ENCODE results near the gene CTBP1. TPM values are rescaled to one million over a fixed set of nuclear protein-coding genes. Genes with fewer than 3 reads are reported as not detected.

CTBP1 gene
- total RNA-seq, 1 donor: 246 TPM

DNA sequence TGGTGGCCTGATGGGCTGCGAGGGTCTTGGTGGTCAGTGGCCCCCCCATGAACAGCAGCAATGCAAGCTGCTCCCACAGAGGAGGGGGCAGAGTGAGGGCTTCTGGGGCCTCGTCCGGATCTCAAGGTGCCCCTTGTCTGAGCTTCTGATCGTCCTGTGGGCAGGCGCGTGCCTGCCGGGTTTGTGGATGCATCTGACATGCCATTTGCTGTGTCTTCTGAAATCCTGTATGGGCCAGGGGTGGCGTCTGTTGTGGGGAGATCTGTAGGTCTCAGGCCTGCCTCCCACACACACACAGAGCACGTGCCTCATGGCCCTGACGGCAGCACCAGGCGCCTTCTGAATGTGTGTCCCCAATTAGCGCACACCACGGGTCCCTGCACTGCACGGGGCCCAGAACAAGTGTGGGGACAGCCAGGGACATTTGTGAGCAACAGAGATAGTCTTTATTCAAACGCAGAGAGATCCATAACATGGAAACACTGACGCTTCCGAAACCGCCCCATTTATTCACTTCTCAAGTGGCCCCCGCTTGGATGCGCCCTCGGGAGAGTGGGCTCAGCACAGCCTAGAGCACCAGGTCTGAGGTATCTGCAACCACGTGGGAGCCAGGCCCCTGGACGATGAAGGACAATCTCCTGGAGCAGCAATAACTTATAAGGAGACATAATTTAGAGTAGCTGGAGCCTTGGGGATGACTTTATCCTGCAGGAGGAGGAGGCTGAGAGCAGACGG lies 82.3 kb downstream of the CTBP1 start:
- H2AFZ ChIP-seq (ENCODE audit: low read length): no peak overlapping the region
- DNase-seq (ENCODE audit: insufficient read length, low spot score, missing footprints): no peak

DNA sequence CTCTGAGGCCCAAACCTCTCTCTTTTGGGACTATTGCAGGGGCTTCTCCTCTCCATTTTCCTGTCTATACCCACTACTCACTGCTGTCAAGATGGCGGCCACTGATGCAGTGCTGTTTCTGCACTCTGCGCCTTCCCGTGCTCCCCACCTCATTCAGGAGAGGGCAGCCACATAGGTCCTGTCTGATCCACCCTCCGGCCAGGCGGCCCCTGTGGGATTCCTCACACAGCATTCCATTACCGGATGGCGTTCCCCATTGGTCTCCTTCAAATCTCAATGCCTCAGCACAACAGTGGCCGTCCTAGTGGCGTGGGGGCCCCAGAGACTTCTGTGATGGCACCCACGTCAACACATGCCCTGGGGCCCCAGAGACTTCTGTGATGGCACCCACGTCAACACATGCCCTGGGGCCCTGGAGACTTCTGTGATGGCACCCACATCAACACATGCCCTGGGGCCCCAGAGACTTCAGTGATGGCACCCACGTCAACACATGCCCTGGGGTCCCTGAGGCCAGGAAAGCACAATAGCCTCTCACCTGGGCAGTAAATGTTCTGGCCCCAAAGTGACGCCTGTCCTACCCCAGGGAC lies 83.9 kb downstream of the CTBP1 start:
- Histone ChIP-seq H3K4me2 (ENCODE audit: insufficient read depth, low read length) (no peak overlapping the region), H3K4me3 (ENCODE audit: insufficient read depth, low read length) (no peak overlapping the region), H3K79me2 (ENCODE audit: insufficient read depth, low read length) (no peaks in the 10 kb centered on the region), H2AFZ (ENCODE audit: low read length) (no peak overlapping the region), H4K20me1 (ENCODE audit: insufficient read depth, low read length) (peaks cover 10% of the 10 kb centered on the region), H3K36me3 (ENCODE audit: insufficient read depth, low read length) (no peaks in the 10 kb centered on the region), H3K27me3 (ENCODE audit: insufficient read depth, low read length) (peaks cover 4% of the 10 kb centered on the region), H3K9me3 (ENCODE audit: low read depth, low read length) (no peaks in the 10 kb centered on the region), H3K27ac (ENCODE audit: low read depth, low read length) (no peak overlapping the region), H3K4me1 (ENCODE audit: insufficient read depth, low read length) (no peaks in the 10 kb centered on the region)
- peak; percentile 21 for DNase-seq (ENCODE audit: insufficient read length, low spot score, missing footprints)
- TF ChIP-seq, protein P1, sequence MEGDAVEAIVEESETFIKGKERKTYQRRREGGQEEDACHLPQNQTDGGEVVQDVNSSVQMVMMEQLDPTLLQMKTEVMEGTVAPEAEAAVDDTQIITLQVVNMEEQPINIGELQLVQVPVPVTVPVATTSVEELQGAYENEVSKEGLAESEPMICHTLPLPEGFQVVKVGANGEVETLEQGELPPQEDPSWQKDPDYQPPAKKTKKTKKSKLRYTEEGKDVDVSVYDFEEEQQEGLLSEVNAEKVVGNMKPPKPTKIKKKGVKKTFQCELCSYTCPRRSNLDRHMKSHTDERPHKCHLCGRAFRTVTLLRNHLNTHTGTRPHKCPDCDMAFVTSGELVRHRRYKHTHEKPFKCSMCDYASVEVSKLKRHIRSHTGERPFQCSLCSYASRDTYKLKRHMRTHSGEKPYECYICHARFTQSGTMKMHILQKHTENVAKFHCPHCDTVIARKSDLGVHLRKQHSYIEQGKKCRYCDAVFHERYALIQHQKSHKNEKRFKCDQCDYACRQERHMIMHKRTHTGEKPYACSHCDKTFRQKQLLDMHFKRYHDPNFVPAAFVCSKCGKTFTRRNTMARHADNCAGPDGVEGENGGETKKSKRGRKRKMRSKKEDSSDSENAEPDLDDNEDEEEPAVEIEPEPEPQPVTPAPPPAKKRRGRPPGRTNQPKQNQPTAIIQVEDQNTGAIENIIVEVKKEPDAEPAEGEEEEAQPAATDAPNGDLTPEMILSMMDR (IDR thresholded peaks at IDR 0.05; ENCODE audit: extremely low read depth, low read depth, low read length): no peak

More for the DNA sequence above, 82.3 kb downstream of the CTBP1 start:
- peaks cover 19% of the 10 kb centered on the region for H3K27me3 ChIP-seq (ENCODE audit: insufficient read depth, low read length)
- H3K79me2 ChIP-seq (ENCODE audit: insufficient read depth, low read length): no peaks in the 10 kb centered on the region
- H3K9me3 ChIP-seq (ENCODE audit: low read depth, low read length): no peaks in the 10 kb centered on the region
- TF ChIP-seq, protein P1 (IDR thresholded peaks at IDR 0.05; ENCODE audit: extremely low read depth, low read depth, low read length): no peak
- H3K4me1 ChIP-seq (ENCODE audit: insufficient read depth, low read length): no peaks in the 10 kb centered on the region
- peaks cover 10% of the 10 kb centered on the region for H4K20me1 ChIP-seq (ENCODE audit: insufficient read depth, low read length)
- no peak overlapping the region for H3K27ac ChIP-seq (ENCODE audit: low read depth, low read length)
- H3K36me3 ChIP-seq (ENCODE audit: insufficient read depth, low read length): no peaks in the 10 kb centered on the region
- peak overlapping the region; percentile 73 for H3K4me3 ChIP-seq (ENCODE audit: insufficient read depth, low read length)
- H3K4me2 ChIP-seq (ENCODE audit: insufficient read depth, low read length): peak overlapping the region; percentile 80

DNA sequence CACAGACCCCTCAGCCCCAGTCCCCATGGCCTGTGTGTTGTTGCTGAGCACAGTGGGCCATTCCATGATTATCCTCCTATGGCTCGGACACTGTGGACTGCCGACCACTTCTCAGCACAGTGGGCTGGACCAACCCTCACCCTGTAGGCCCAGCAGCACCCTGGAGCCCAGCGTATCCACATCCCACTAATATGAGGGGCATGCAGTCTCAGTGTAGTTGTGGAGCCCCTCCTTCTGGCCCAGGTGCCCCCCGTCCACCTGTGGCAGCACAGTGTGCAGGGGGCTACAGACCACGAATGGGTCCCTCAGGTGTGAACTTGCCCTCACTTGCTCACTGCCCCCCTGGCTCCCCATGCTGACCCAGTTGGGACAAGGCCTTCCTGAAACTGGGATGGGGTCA lies 84.5 kb downstream of the CTBP1 start:
- Histone ChIP-seq H2AFZ (ENCODE audit: low read length) (no peak overlapping the region), H3K4me2 (ENCODE audit: insufficient read depth, low read length) (no peak overlapping the region), H3K9me3 (ENCODE audit: low read depth, low read length) (no peaks in the 10 kb centered on the region), H3K27me3 (ENCODE audit: insufficient read depth, low read length) (no peaks in the 10 kb centered on the region), H3K4me3 (ENCODE audit: insufficient read depth, low read length) (no peak overlapping the region), H3K4me1 (ENCODE audit: insufficient read depth, low read length) (no peaks in the 10 kb centered on the region), H3K36me3 (ENCODE audit: insufficient read depth, low read length) (no peaks in the 10 kb centered on the region), H3K27ac (ENCODE audit: low read depth, low read length) (no peak overlapping the region), H4K20me1 (ENCODE audit: insufficient read depth, low read length) (peaks cover 9% of the 10 kb centered on the region), H3K79me2 (ENCODE audit: insufficient read depth, low read length) (no peaks in the 10 kb centered on the region)
- TF ChIP-seq, protein P1 (IDR thresholded peaks at IDR 0.05; ENCODE audit: extremely low read depth, low read depth, low read length): no peak
- DNase-seq (ENCODE audit: insufficient read length, low spot score, missing footprints): no peak

DNA sequence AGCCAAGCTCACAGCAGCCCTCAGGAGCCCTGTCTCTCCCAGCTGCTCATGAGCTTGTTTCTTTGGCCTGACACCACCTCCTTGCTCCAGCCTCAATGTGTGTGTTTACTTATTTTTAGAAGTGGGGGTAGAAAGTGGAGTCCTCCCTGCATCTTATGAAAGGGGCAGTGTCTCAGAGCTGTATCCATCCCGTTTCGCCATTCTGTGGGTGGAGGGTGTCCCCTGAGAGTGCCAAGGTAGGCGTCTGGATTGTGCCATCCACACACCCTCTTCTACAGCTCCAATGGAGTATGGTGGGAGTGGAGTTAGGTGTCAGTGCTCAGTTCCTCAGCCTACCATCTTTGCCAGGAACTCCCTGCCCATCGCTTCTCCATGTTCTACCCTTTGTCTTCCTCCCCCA lies 84.9 kb downstream of the CTBP1 start:
- H3K9me3 ChIP-seq (ENCODE audit: low read depth, low read length): no peaks in the 10 kb centered on the region
- H3K4me2 ChIP-seq (ENCODE audit: insufficient read depth, low read length): no peak overlapping the region
- no peaks in the 10 kb centered on the region for H3K4me1 ChIP-seq (ENCODE audit: insufficient read depth, low read length)
- peaks cover 6% of the 10 kb centered on the region for H4K20me1 ChIP-seq (ENCODE audit: insufficient read depth, low read length)
- no peak overlapping the region for H3K4me3 ChIP-seq (ENCODE audit: insufficient read depth, low read length)
- DNase-seq (ENCODE audit: insufficient read length, low spot score, missing footprints): peak; percentile 49
- TF ChIP-seq, protein P1 (IDR thresholded peaks at IDR 0.05; ENCODE audit: extremely low read depth, low read depth, low read length): no peak
- no peaks in the 10 kb centered on the region for H3K79me2 ChIP-seq (ENCODE audit: insufficient read depth, low read length)
- no peaks in the 10 kb centered on the region for H3K36me3 ChIP-seq (ENCODE audit: insufficient read depth, low read length)
- H3K27ac ChIP-seq (ENCODE audit: low read depth, low read length): no peak overlapping the region
- no peak overlapping the region for H2AFZ ChIP-seq (ENCODE audit: low read length)
- no peaks in the 10 kb centered on the region for H3K27me3 ChIP-seq (ENCODE audit: insufficient read depth, low read length)
